CD4-positive, alpha-beta T cell treated with Interleukin-4 for 1 hour (primary cell): ENCODE results near the gene GOSR1.
A peak's percentile ranks its signal among the peaks of the same experiment; 100 is the strongest.
"Not testable (repeated sequence)": the region's sequence is repeated elsewhere in the genome, so short reads cannot be mapped to it uniquely, and the experiment has no call there.

ENCODE experiments used
- DNase-seq, 2 donors: peaks; one replicate each; pipeline ENCODE4 v3.0.0-alpha.2; 2020 to 2022

The GOSR1 gene

GRCh38 chr17:30477083-30477773, at the start of gene GOSR1:
Gene GOSR1, plus strand, starts transcription at chr17:30477408. Its CDS starts 26 bp downstream, at chr17:30477434.
- DNase-seq: peak; percentile 94

- no peak for DNase-seq
Measured at GRCh38 chr17:30427611-30428010, 49.6 kb upstream of the GOSR1 start.

GRCh38 chr17:30429155-30429554, 48.1 kb upstream of the GOSR1 start:
- DNase-seq: no peak

- DNase-seq: no peak
Measured at GRCh38 chr17:30433514-30433913, 43.7 kb upstream of the GOSR1 start.

- DNase-seq: no peak
Measured at GRCh38 chr17:30436729-30437128, 40.5 kb upstream of the GOSR1 start.

- DNase-seq: no peak
Measured at GRCh38 chr17:30443721-30444120, 33.5 kb upstream of the GOSR1 start.

GRCh38 chr17:30446640-30447039, 30.6 kb upstream of the GOSR1 start:
- not testable (repeated sequence) for DNase-seq

- DNase-seq: no peak
Measured at GRCh38 chr17:30449480-30449879, 27.7 kb upstream of the GOSR1 start.

- DNase-seq: no peak
Measured at GRCh38 chr17:30450125-30451027, 26.8 kb upstream of the GOSR1 start.

GRCh38 chr17:30454635-30455034, 22.6 kb upstream of the GOSR1 start:
- DNase-seq: no peak

GRCh38 chr17:30458371-30458770, 18.8 kb upstream of the GOSR1 start:
- no peak for DNase-seq

- DNase-seq: not testable (repeated sequence)
Measured at GRCh38 chr17:30458797-30459413, 18.3 kb upstream of the GOSR1 start.

GRCh38 chr17:30468465-30468864, 8.7 kb upstream of the GOSR1 start:
- DNase-seq: no peak

GRCh38 chr17:30472238-30472890, 4.8 kb upstream of the GOSR1 start:
- DNase-seq: no peak

GRCh38 chr17:30475206-30475605, 2.0 kb upstream of the GOSR1 start:
- no peak for DNase-seq

GRCh38 chr17:30476726-30477082, 504 bp upstream of the GOSR1 start:
- no peak for DNase-seq

- peak; percentile 42 to 76 for DNase-seq
Measured at GRCh38 chr17:30477774-30478115, 537 bp downstream of the GOSR1 start.

GRCh38 chr17:30482555-30482954, 5.3 kb downstream of the GOSR1 start:
- no peak for DNase-seq

GRCh38 chr17:30483159-30483558, 6.0 kb downstream of the GOSR1 start:
- DNase-seq: no peak

- no peak for DNase-seq
Measured at GRCh38 chr17:30493780-30494179, 16.6 kb downstream of the GOSR1 start.

GRCh38 chr17:30495586-30495985, 18.4 kb downstream of the GOSR1 start:
- no peak for DNase-seq

GRCh38 chr17:30503558-30503957, 26.4 kb downstream of the GOSR1 start:
- no peak for DNase-seq

- DNase-seq: no peak
Measured at GRCh38 chr17:30505868-30506417, 28.7 kb downstream of the GOSR1 start.
